Lung microvascular endothelial cell (primary cell): ENCODE measurements around the gene PUS1. TPM values are rescaled to one million over a fixed set of nuclear protein-coding genes. Genes with fewer than 3 reads are reported as not detected.
"Not testable (repeated sequence)": the region's sequence is repeated elsewhere in the genome, so short reads cannot be mapped to it uniquely, and the experiment has no call there.

Experiments used
- DNase-seq, 2 donors: peaks; one replicate each; pipeline versions ENCODE4 v3.0.0 to v3.0.0-alpha.2; 2010; ENCODE audit warnings: low read depth in 2 of 2
- total RNA-seq: library from RNA; depleted of rRNA; stranded (reverse); fragments of >200 nt; gene quantifications from 2 replicates; pipeline ENCODE4 v1.2.1, GENCODE V29; 2014

Gene PUS1
- total RNA-seq, 1 donor from 2014 or later = 7.5 TPM

- DNase-seq = no peak
Measured at GRCh38 chr12:131934535-131934934, 5.5 kb downstream of the PUS1 start.

DNA sequence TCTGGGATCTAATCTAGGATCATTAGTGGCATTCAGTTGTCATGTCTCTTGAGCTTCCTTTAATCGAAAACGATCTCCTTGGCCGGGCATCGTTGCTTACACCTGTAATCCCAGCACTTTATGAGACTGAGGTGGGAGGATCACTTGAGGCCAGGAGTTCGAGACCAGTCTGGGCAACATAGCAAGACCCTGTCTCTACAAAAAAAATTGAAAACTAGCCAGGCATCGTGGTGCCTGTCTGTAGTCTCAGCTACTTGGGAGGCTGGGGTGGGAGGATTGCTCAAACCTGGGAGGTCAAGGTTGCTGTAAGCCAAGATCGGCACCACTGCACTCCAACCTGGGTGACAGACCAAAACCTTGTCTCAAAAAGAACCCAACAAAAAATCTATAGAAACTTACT lies 9.0 kb downstream of the PUS1 start:
- DNase-seq = no peak

GRCh38 chr12:131939007-131939406 lies 9.9 kb downstream of the PUS1 start:
- no peak for DNase-seq

DNA sequence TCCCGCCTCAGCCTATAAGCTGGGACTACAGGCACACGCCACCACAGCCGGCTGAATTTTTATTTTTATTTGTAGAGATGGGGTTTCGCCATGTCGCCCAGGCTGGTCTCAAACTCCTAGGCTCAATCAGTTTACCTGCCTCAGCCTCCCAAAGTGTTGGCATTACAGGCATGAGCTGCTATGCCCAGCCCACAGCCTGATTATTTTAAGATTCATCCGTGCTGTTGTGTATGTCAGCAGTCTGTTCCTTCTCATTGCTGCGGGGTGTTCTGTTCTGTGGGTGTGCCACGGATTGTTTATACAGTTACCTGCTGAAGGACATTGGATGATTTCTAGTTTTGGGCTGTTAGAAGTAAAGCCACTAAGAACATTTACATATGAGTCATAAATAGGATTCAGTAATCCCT lies 11.1 kb downstream of the PUS1 start:
- no peak for DNase-seq

DNA sequence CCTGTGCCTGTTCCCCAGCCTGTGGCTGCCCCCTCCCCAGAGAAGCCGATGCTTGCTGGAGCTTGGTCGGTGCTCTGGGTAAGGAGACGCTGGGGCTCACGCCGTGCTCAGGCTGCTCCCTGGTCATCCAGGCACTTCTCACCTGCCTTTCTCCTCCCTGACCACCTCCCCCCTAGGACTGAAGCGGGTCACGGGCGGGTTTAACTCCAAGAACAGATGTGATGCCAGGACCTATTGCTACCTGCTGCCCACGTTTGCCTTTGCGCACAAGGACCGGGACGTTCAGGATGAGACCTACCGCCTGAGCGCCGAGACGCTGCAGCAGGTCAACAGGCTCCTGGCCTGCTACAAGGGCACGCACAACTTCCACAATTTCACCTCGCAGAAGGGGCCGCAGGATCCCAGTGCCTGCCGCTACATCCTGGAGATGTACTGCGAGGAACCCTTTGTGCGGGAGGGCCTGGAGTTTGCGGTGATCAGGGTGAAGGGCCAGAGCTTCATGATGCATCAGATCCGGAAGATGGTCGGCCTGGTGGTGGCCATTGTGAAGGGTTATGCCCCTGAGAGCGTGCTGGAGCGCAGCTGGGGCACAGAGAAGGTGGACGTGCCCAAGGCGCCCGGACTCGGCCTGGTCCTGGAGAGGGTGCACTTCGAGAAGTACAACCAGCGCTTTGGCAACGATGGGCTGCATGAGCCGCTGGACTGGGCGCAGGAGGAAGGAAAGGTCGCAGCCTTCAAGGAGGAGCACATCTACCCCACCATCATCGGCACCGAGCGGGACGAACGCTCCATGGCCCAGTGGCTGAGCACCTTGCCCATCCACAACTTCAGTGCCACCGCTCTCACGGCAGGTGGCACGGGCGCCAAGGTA lies 12.3 kb downstream of the PUS1 start:
- no peak for DNase-seq

DNA sequence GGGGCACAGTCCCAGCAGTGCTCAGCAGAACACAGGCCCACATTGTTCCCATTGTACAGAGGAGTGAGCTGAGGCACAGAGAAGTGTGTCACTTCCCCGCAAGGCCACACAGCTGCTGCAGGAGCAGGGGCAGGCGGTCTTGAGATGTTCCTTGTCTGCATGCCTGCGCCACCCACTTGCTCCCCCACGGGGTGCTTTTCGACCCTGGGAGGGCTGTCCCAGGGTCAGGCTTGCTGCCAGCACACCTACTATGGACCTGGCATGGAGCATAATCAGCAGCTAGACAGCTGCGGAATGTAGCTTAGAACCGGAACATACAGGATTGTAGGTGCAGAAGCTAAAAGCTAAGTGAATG lies 12.9 kb downstream of the PUS1 start:
- DNase-seq = no peak

DNA sequence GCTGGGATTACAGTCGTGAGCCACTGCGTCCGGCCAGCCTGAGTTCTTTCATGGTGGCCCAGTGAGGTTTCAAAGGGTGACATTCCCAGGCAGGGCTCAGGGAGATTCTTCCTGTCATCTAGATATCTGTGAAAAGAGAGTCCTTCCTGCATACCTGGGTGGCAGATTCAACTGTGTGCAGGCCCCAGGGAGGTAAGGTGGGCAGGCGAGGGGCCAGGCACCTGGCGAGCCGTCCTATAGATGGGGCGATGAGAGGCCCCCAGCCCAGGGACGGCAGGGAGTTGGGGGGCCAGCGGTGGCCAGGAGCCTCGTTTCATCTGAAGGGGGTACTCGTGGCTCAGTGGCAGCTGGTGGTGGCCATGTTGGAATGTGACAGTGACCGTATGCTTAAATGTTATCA lies 13.6 kb downstream of the PUS1 start:
- no peak for DNase-seq

DNA sequence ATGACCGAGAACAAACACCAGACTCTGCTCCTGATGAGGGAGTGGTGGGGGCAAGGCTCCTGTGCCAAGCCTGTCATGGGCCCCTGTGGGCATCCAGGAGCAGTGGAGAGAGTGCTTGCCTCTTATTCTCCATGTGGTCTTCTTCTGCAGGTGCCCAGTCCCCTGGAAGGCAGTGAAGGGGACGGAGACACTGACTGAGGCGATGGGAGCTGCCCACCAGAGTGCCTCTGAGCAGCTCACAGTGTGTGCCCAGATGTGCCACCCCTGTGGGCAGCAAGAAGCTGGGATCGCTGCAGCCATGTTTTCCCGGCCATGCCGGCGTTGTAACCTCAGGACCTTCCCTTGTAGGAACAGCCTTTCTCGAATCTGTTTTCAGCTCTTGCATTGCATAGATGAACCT lies 14.3 kb downstream of the PUS1 start:
- no peak for DNase-seq

DNA sequence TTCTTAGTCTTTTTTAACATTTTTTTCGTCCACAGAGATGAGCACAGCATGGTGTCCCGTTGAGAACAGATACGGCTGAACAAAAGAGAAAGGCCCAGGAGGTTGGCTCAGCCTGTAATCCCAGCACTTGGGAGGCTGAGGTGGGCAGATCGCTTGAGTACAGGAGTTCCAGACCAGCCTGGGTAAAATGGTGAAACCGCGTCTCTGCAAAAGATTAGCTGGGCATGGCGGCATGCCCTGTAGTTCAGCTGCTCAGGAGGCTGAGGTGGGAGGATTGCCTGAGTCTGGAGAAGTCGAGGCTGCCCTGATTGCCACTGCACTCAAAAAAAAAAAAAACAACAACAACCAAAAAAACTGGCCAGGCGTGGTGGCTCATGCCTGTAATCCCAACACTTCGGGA lies 14.8 kb downstream of the PUS1 start:
- DNase-seq = no peak

DNA sequence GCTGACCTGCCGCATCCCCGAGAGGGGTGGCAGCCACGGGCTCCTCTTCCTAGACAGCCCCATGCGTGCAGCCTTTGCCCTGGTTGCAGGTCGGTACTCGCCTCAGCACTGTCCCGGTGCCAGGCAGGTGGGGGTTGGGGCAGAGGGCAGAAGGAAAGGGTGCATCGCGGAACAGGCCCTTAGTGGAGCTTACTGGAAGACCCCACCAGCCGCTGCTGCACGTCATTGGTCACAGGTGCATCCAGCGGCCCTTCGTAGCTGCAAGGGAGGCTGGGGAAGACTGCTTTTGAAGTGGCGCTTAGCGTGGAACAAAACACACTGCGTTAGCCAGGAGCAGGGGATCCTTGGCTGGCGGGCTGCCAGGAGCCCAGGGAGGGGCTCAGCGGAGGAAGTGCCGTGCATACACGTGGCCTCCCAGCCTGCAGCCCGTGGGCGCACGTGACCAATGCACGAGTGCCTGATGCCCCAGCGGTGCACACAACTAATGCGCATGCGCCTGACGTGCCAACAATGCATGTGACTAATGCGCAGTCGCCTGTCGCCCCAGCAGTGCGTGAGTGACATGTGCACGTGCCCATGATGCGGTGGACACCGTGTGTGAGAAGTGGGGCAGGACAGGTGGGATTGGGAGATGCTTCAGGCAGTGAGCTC lies 15.7 kb downstream of the PUS1 start:
- no peak for DNase-seq

- DNase-seq = no peak
Measured at GRCh38 chr12:131946757-131947156, 17.7 kb downstream of the PUS1 start.

- DNase-seq = no peak
Measured at GRCh38 chr12:131947482-131948027, 18.5 kb downstream of the PUS1 start.

DNA sequence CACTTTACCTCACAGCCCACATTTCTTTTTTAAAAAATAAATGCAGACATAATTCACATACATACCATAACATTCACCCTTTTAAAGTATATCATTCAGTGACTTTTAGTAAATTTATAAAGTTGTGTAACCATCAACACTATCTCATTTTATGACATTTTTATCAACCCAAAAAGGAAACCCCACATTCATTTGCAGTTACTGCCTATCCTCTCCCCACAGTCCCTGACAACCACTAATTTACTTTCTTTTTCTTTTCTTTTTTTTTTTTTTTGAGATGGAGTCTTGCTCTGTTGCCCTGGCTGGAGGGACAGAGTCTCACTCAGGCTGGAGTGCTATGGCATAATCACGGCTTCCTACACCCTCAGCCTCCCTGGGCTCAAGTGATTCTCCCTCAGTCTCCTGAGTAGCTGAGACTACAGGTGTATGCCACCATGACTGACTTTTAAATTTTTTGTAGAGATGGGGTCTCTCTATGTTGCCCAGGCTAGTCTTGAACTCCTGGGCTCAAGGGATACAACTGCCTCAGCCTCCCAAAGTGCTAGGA lies 19.2 kb downstream of the PUS1 start:
- no peak for DNase-seq

- DNase-seq = not testable (repeated sequence)
Measured at GRCh38 chr12:131948713-131949430, 19.8 kb downstream of the PUS1 start.

GRCh38 chr12:131949431-131950181 lies 20.5 kb downstream of the PUS1 start, which contains the start of gene EP400:
EP400 (plus strand) TSS chr12:131949942; CDS start chr12:131960620, 10,678 bp downstream.
- peak; percentile 87 to 96 for DNase-seq

DNA sequence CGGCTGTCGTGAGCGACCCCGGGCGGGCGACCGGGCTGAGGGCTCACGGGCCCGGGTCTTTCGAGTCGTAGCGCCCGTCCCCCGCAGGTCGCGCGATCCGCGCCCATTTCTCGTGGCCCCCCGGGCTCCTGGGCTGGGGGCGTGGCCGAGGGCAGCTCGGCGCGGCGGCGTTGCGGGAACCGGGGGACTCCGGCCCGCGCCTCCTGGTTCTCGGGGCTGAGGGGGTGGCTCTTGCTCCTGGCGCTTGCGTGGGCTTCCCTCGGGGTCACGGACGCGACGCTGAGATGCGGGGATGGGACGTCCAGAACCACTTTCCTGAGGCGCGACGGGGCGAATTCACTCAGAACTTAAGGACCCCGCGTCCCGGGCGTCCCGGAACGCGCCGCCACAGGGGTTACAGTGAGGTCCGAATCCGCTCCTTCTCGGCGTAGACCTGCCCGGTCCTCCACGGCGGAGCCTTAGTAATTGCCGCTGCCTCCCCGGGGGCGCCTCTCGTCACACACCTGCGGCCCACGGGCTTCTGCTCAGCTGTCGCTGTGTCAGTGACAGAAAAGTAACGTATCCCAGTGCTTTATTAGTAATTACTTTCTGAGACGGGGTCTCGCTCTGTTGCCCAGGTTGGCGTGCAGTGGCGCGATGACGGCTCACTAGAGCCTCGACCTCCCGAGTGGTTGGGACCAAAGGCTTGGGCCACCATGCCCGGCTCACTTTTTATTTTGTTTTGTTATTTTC lies 21.3 kb downstream of the PUS1 start:
- peak; percentile 26 to 38 for DNase-seq

- DNase-seq = not testable (repeated sequence)
Measured at GRCh38 chr12:131953810-131954209, 24.7 kb downstream of the PUS1 start.

DNA sequence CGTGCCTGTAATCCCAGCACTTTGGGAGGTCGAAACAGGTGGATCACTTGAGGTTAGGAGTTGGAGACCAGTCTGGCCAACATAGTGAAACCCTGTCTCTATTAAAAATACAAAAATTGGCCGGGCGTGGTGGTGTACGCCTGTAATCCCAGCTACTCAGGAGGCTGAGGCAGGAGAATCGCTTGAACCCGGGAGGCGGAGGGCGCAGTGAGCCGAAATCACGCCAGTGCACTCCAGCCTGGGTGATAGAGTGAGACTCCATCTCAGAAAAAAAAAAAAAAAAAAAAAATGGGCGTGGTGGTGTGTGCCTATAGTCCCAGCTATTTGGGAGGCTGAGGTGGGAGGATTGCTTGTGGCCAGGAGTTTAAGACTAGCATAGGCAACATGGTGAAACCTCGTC lies 25.4 kb downstream of the PUS1 start:
- DNase-seq = not testable (repeated sequence)

- DNase-seq = no peak
Measured at GRCh38 chr12:131959116-131959515, 30.0 kb downstream of the PUS1 start.
